Stimulated activated CD8-positive, alpha-beta memory T cell treated with anti-CD3 and anti-CD28 coated beads, Interleukin-7, amount 100 ng/mL, for 48 hours (primary cell): ENCODE data around the gene PRSS50.
A peak's percentile ranks its signal among the peaks of the same experiment; 100 is the strongest.

Source experiments
- DNase-seq, 2 donors: peaks; one replicate each; pipeline ENCODE4 v3.0.0-alpha.2; 2020; ENCODE audit warnings: low read depth in 1 of 2; ENCODE audit errors: extremely low read depth in 1 of 2

The PRSS50 gene

GRCh38 chr3:46693892-46694226 lies 23.8 kb downstream of the PRSS50 start:
- DNase-seq, result peak in 1 of 2 donors; percentile 11

- peak; percentile 8 to 18 for DNase-seq
These were observed 24.4 kb downstream of the PRSS50 start, which contains the start of gene ALS2CL for GRCh38 chr3:46693038-46693891. ALS2CL (minus strand) TSS chr3:46693679; CDS start chr3:46689440, 4,239 bp downstream.

- no peak for DNase-seq
These were observed 25.1 kb downstream of the PRSS50 start for GRCh38 chr3:46692566-46692990.

DNA sequence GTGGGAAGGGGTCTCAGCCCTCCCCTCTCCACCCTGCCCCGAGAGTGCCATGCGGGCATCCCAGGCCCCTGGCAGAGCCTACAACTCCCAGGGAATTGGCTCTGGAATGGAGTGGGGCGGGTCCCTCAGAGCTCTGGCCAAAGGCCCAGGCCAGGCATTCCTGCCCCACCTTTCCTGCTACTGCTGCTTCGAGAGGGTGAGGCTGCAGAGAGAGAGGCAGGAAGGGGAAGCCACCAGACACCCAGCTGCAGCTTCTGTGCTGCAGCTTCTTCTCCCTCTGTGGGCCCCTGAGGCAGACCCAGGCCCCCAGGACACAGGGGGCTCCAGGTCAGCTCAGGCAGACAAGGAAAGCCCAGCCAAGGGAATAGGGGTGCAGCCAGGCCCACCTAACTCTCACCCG lies 26.9 kb downstream of the PRSS50 start:
- no peak for DNase-seq

DNA sequence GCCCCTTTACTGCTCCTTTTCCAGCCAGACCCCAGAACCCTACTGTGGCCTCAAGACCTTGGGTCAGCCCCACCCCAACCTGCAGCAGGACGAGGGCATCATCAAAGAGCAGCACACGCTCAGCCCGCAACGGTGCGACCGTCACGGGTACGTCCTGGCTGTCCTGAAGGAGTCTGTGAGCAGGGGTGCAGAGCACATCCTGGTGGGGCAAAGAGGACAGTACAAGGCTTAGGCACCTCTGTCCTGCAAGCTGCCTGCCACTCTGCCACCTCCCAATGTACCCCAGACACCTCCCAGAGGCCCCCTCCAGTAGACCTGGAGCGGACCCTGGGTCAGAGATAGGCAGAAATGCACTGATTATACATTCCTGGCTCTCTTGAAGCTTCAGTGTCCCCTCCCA lies 32.2 kb downstream of the PRSS50 start:
- DNase-seq, result no peak

DNA sequence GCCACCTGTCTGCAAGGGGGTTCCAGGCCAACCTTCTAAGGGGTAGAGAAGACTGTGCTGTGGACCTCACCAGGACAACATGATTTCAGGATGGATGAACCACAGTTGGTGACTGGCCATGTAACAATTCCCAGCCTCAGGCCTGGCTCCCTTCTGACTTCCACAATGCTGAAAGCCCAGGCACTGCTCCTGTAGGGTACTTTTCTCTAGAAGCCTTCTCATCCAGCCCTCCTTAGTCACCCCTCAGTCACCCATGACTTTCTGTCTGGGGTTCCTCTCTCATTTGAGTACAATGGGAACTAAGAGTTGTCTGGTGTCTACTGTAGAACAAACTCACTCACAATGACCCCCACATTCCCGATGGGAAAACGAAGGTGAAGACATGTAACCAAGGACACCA lies 32.8 kb downstream of the PRSS50 start:
- DNase-seq, result no peak

DNA sequence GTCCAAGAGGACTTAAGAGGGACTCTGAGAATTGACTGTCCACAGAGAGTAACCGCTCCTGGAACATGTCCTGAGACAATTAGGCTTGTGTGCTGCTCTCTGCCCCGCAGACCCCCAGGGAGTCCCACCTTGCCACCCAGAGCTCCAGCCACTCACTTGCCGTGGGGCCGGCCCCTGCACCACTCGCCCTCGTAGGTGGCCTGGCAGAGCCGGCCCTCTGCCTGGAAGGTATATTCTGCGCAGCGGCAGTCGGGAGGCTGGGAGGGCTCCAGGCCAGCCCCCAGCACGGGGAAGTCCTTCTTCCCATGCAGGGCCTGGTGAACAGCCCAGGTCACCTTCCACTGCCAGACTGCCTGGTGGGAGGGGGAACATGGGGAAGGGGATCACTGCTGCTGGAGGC lies 34.7 kb downstream of the PRSS50 start:
- DNase-seq, result no peak

GRCh38 chr3:46681856-46682540 lies 35.7 kb downstream of the PRSS50 start:
- no peak for DNase-seq

- DNase-seq, result no peak
These were observed 36.3 kb downstream of the PRSS50 start for GRCh38 chr3:46681387-46681786.

GRCh38 chr3:46680298-46680826 lies 37.3 kb downstream of the PRSS50 start:
- DNase-seq, result no peak

- DNase-seq, result no peak
These were observed 38.0 kb downstream of the PRSS50 start for GRCh38 chr3:46679681-46680080.

DNA sequence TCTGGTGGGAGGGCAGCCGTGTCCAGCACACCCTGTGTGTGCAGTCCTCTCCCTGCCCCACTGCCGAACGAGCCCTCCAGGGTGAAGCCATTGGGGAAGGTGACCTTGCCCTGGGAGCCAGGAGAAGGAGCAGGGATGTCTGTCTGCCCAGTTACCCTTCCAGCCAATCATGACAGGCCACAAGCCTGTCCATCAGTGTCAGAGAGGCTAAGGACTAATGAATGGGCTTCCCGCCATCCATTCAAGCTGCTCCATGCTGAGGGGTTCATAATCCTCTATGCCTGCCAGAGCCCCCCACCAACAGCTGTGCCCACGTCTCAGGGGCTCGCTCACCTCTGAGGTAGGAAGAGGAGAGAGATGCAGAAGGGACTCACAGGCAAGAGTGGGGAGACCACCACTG lies 39.4 kb downstream of the PRSS50 start:
- DNase-seq, result no peak

DNA sequence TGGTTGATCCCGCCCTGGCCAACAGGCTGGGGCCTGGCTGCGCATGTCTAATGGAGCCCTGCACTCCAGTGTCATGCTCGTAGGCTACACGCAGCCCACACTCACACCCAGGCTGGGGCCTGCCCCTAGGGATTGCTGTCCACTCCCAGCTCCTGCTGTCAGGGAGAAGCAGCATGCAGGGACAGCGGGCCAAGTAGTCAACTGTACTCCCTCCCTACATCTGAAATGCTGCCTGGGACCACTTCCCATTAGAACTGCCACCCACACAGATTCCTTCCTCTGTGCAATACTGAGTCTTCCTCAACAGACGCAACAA lies 40.3 kb downstream of the PRSS50 start:
- DNase-seq, result no peak

DNA sequence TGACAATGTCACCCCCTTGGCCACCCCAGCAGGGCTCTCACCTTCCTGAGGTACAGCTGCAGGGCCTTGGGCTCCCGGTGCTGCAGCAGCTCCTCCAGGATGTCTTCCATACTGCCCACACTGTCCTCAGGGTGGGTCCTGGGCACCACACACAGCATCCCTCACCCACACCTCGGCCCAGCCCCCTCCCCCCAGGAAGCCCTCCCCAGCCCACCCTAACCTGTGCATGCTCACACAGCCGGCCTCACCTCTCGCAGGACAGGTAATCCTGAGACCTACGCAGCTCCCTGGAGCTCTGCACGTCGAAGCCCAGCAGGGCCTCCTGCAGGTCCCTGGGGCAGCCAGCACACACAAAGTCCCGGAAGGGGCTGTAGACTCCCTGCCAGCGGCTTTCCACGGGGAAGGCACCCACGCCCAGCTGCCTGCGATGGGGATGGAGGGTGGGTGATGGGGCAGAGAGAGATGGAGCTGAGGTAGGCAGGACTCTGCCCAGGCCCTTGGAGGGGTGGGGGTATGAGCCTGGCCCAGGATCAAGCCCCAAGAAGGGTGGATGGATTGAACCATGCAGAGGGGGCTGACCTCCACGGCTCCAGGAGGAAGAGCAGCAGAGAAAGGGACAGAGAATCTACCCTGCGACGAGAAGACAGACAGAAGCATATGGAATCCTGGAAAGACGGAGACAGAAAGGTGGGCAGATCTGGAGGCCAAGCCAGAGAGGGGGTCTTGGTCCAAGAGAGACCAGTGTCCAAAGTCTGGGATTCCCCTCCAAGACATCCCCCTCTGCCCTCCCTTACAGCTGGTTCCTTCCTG lies 40.9 kb downstream of the PRSS50 start:
- no peak for DNase-seq

DNA sequence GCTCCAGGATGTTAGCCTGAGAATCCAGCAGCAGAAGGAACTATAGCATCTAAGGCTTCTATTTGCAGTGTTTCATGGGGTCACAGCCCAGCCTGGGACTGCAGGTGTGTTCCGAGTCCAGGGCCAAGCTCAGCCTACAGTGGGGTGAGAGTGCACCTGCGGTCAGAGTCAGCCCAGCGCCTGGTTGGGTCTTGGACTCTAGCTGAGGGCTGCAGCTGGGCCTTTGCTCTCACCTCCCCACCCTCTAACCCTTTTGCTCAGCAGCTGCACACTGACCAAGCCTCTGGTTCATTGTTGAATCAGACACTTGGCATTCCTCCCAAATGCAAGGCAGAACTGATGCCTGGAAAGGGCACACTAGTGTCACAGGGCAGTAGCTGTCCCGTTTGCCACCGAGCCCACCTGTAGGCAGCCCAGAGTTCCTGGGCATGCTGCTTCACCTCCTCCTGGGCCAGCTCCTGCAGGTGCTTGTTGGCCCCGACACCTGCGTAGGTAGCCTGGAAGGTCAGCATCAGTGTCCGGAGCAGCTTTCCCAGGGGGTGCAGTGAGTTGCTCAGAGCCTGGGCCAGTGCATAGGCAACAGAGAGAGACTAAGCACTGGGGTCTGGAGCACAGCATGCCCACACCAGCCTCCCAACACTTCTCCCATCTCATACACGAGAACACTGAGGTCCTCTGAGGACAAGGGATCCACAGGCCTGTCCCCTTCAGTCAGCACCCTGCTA lies 41.7 kb downstream of the PRSS50 start:
- DNase-seq, result no peak

GRCh38 chr3:46675426-46675825 lies 42.2 kb downstream of the PRSS50 start:
- no peak for DNase-seq

- DNase-seq, result no peak
These were observed 43.4 kb downstream of the PRSS50 start for GRCh38 chr3:46674031-46674845.

DNA sequence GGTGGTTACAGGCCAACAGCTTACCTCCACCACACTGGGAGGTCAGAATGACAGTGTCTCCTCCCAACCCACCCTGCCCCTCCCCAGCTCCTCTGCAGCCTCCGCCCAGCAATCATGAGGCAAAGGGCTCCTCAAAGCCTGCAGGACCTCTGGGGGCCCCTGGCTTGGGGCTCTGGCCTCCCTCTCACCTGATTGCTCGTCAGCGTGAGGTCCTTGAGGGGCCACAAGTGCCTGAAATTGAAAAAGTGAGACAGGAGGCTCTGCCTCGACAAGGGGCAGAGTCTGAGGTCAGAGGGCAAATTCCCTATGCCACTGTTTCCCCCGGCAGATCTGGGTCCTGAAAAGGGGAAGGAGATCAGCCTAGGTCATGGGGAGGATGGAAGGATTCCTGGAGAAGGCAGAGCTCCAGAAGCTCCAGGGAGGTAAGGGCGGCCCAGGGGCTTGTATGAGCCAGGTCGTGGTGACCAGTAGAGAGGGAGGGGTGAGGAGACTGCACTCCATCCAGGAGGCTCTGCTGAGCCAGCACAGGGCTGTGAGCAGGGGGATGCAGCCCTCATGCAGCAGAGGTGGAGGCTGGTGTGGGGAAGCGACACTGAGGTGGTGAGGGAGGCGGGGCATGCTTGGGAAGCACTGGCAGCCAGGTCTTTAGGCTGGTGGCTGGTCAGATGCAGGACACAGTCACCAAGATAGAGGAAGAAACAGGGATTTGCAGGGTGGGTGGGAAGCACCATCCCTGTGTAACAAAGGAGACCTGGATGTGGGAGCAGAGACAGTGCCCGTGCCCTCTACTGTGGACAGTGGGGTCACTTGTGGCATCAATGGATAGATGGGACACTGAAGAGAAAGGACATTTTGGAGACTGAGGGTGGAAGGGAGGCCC lies 44.3 kb downstream of the PRSS50 start:
- no peak for DNase-seq

DNA sequence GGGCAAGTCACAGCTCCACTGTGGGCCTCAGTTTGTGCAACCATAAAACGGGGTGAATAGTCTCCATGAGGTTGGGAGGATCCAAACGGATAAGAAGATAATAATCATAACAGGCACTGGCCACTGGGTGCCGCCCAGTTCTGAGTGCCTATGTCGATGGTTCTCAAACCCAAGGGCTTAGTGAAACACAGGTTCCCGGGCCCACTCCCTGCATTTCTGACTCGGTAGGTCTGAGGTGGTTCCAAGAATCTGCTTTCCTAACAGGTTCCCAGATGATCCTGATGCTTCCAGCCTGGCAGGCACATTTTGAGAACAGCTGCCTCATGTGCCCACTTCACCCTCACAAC lies 45.3 kb downstream of the PRSS50 start:
- no peak for DNase-seq
